Dermis microvascular lymphatic vessel endothelial cell (primary cell): ENCODE data around the gene CDYL2. TPM values are rescaled to one million over a fixed set of nuclear protein-coding genes. Genes with fewer than 3 reads are reported as not detected.
A peak's percentile ranks its signal among the peaks of the same experiment; 100 is the strongest.
"Not testable (repeated sequence)": the region's sequence is repeated elsewhere in the genome, so short reads cannot be mapped to it uniquely, and the experiment has no call there.

ENCODE experiments used
- DNase-seq, 2 donors: peaks; one replicate each; pipeline versions ENCODE4 v3.0.0 to v3.0.0-alpha.2; 2010; ENCODE audit warnings: low read depth in 2 of 2
- total RNA-seq: library from RNA; depleted of rRNA; stranded (reverse); fragments of >200 nt; gene quantifications from 2 replicates; pipeline ENCODE4 v1.2.1, GENCODE V29; 2014

Gene CDYL2
- total RNA-seq: 19.8 and 30.8 TPM in 2 replicates

GRCh38 chr16:80804526-80805383 lies at the start of gene CDYL2:
CDYL2 (minus strand) TSS chr16:80804598; CDS start chr16:80804173, 425 bp downstream.
- peak in 1 of 2 donors; percentile 63 for DNase-seq

DNA sequence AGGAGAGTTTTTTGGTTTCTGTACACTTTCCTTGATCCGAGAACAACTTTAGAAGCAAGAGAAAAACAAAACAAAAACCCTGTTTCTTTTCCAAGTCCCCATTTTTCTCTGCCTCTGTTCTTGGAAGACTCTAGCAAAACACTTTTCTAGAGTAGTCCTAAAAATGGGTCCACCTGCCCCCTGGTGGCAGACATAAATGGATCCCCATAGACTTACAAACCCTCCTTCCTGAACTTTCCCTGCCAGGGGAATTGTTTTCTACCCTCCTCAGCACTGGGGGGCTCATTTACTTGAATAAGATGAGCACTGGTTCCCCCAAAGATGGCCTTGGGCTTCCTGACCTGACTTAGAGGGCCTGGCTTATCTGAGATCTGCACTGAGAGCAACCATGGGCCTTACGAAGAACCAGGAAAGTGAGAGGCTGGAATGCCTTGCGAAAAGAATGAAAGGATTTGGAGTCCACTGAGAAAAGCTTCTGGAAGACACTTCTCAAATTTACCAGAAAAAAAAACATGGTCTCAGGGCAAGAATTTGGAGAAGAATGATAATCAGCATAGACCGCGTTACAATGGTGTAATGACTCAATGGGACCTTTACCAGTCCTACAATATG lies 48.0 kb upstream of the CDYL2 start:
- DNase-seq: peak; percentile 10 to 63

- DNase-seq: no peak
Measured at GRCh38 chr16:80851831-80852230, 47.4 kb upstream of the CDYL2 start.

DNA sequence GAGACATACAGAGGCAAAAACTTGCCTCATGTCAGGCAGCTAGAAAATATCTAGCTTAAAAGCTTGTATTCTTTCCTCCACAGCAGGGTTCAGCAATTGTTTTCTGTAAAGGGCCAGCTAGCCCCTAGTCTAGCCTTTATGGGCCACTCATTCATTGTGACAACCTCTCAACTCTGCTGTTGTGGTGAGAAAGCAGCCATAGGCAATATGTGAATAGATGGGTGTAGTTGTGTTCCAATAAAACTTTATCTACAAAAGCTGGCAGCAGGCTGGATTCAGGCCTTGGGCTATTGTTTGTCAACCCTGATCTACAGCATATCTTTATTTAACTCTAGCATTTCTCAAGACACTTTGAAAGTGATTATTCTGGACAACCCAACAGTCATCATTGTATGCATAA lies 46.4 kb upstream of the CDYL2 start:
- no peak for DNase-seq

DNA sequence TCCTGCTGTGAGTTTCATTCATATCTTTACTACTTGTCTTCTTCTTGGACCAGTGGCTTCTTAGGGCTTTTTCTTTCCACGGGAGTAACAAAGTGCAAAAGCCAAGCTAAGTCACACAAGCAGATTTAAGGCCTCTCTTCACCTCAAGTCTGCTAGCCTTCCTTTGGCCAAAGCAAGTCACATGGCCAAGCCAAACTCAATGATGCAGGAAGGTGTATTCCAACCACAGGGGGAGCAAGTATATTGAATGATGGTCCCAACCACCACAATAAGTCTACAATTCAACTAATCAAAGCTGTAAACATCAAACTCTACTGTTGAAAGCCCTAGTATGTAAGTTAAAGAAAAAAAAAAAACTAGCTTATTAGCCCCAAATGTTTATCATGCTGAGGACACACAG lies 44.5 kb upstream of the CDYL2 start:
- DNase-seq: no peak

- no peak for DNase-seq
Measured at GRCh38 chr16:80846680-80847079, 42.3 kb upstream of the CDYL2 start.

DNA sequence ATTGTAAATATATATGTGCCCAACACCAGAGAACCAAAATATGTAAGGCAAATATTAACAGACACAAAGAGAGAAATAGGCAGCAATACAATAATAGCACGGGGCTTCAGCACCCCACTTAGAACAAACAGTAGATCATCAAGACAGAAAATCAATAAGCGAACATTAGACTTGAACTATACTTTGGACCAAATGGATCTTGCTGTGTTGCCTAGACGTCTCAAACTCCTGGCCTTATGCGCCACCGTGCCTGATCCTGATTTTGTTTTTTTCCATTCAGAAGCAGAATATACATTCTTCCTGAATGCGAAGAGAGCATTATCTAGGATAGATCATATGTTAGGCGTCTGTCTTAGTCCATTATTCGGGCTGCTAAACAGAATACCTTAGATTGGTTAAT lies 41.9 kb upstream of the CDYL2 start:
- no peak for DNase-seq

- DNase-seq: no peak
Measured at GRCh38 chr16:80844395-80844794, 40.0 kb upstream of the CDYL2 start.

- no peak for DNase-seq
Measured at GRCh38 chr16:80841231-80841630, 36.8 kb upstream of the CDYL2 start.

GRCh38 chr16:80837533-80838147 lies 33.2 kb upstream of the CDYL2 start:
- no peak for DNase-seq

DNA sequence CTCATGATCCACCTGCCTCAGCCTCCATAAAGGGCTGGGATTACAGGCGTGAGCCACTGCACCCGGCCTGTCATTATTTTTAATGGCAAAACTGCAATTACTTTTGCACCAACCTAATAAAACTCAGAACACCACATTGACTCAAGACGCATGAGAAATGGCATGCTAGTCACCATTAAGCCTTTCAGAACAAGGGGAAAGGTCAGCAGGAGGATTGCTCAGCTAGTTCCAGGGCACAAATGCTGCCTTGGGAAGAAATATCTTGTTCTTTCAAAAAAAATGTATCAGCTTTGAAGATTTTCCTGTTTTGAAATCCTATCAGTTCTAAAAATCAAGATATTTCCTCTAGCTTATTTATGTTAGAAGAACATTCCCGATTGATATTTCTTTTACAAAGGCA lies 32.4 kb upstream of the CDYL2 start:
- peak in 1 of 2 donors; percentile 14 for DNase-seq

- no peak for DNase-seq
Measured at GRCh38 chr16:80836202-80836601, 31.8 kb upstream of the CDYL2 start.

GRCh38 chr16:80831039-80831438 lies 26.6 kb upstream of the CDYL2 start:
- no peak for DNase-seq

- DNase-seq: no peak
Measured at GRCh38 chr16:80828495-80828894, 24.1 kb upstream of the CDYL2 start.

GRCh38 chr16:80827007-80827406 lies 22.6 kb upstream of the CDYL2 start:
- DNase-seq: no peak

DNA sequence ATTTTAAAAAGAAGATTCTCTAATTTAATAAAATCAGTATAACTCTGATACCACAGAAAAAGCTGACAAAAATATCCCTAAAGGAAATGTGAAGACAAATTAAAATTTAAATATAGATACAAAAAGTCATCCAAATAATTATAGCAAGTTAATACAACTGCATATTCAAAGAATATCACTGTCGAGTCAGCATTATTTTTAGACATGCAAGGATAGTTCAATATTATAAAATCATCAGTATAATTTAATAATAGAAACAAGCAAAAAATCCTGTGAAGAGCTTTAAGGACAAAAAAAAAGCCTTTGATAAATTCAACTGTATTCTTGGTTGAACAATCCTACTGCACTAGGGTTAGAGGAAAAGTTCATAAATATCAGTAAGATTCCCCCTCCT lies 21.0 kb upstream of the CDYL2 start:
- DNase-seq: no peak

- peak; percentile 69 to 81 for DNase-seq
Measured at GRCh38 chr16:80824623-80825364, 20.4 kb upstream of the CDYL2 start.

- no peak for DNase-seq
Measured at GRCh38 chr16:80819988-80820387, 15.6 kb upstream of the CDYL2 start.

- no peak for DNase-seq
Measured at GRCh38 chr16:80816356-80816755, 12.0 kb upstream of the CDYL2 start.

- DNase-seq: not testable (repeated sequence)
Measured at GRCh38 chr16:80815278-80815677, 10.9 kb upstream of the CDYL2 start.

GRCh38 chr16:80812593-80812992 lies 8.2 kb upstream of the CDYL2 start:
- DNase-seq: no peak

DNA sequence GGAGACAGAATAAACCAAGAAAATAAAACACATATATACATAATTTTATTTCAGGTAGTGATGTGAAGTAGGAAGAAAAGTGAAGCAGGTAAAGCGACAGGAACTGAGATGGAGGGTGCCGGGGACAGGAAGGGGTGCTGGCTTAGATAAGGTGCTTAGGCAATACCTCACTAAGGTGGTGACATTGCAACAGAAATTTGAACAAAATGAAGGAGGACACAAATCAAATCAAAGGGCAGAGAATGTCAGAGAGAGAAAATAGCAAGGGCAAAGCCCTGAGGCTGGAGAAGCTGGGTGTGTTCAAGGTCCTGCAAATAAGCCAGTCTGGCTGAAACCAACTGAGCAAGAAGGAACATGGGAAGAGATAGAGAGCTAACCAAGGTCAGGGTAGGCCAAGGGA lies 5.0 kb upstream of the CDYL2 start:
- no peak for DNase-seq
